Neural progenitor cell (in vitro differentiated cells): ENCODE measurements around the gene TTC8. TPM values are rescaled to one million over a fixed set of nuclear protein-coding genes. Genes with fewer than 3 reads are reported as not detected.
A peak's percentile ranks its signal among the peaks of the same experiment; 100 is the strongest.

Experiments used
- DNase-seq: peaks from one replicate; pipeline ENCODE4 v3.0.0-alpha.2; 2016; ENCODE audit warnings: low spot score
- H2AFZ ChIP-seq: fragments of 200-600 bp; sonication (generic); replicated peaks from 2 replicates; pipeline ENCODE4 v1.6.1; 2016; ENCODE audit warnings: antibody characterized with exemption
- H3F3A ChIP-seq: fragments of 200-600 bp; sonication (generic); 2 replicates; pipeline ENCODE4 v1.6.1; 2016; ENCODE audit warnings: antibody characterized with exemption, low read depth
- H3K27ac ChIP-seq: fragments of 200-600 bp; sonication (generic); 2 replicates; pipeline ENCODE4 v1.5.1; 2016; ENCODE audit warnings: mild to moderate bottlenecking
- H3K27me3 ChIP-seq: fragments of 200-600 bp; sonication (generic); 2 replicates; pipeline ENCODE4 v1.6.1; 2016; ENCODE audit warnings: mild to moderate bottlenecking, moderate library complexity
- H3K36me3 ChIP-seq: fragments of 200-600 bp; sonication (generic); 2 replicates; pipeline ENCODE4 v1.5.1; 2016
- H3K4me1 ChIP-seq: fragments of 200-600 bp; sonication (generic); 2 replicates; pipeline ENCODE4 v1.6.1; 2016; ENCODE audit warnings: mixed run types
- H3K4me2 ChIP-seq: fragments of 200-600 bp; sonication (generic); 2 replicates; pipeline ENCODE4 v1.6.1; 2016
- H3K4me3 ChIP-seq: fragments of 200-600 bp; sonication (generic); 2 replicates; pipeline ENCODE4 v1.5.1; 2016
- H3K79me2 ChIP-seq: fragments of 200-600 bp; sonication (generic); 2 replicates; pipeline ENCODE4 v1.6.1; 2016; ENCODE audit warnings: low read depth
- H3K9ac ChIP-seq: fragments of 200-600 bp; sonication (generic); 2 replicates; pipeline ENCODE4 v1.6.1; 2016
- H3K9me3 ChIP-seq: fragments of 200-600 bp; sonication (generic); 2 replicates; pipeline ENCODE4 v1.5.1; 2016; ENCODE audit warnings: low read depth
- H4K20me1 ChIP-seq: fragments of 200-600 bp; sonication (generic); 2 replicates; pipeline ENCODE4 v1.6.1; 2016; ENCODE audit warnings: low read depth
- H3K27ac Mint-ChIP-seq: 3 replicates; pipeline ENCODE4 v1.8.0; 2021; ENCODE audit warnings: mixed read lengths
- H3K27me3 Mint-ChIP-seq: 2 replicates; pipeline ENCODE4 v1.8.0; 2022; ENCODE audit warnings: low read depth, mild to moderate bottlenecking, inconsistent platforms, moderate library complexity, mixed read lengths; ENCODE audit not compliant: insufficient read depth
- H3K36me3 Mint-ChIP-seq: 3 replicates; pipeline ENCODE4 v1.8.0; 2021; ENCODE audit warnings: mixed read lengths
- H3K4me1 Mint-ChIP-seq: 3 replicates; pipeline ENCODE4 v1.8.0; 2021; ENCODE audit warnings: mixed read lengths
- H3K4me3 Mint-ChIP-seq: 3 replicates; pipeline ENCODE4 v1.8.0; 2021; ENCODE audit warnings: mild to moderate bottlenecking, moderate library complexity, mixed read lengths
- H3K9me3 Mint-ChIP-seq: 3 replicates; pipeline ENCODE4 v1.8.0; 2020; ENCODE audit warnings: mixed read lengths
- EZH2 ChIP-seq: fragments of 200-600 bp; sonication (generic); IDR thresholded peaks from 2 replicates; pipeline ENCODE4 v1.6.1; 2017; ENCODE audit warnings: antibody characterized with exemption, mild to moderate bottlenecking, moderate library complexity
- EZH2phosphoT487 ChIP-seq: fragments of 200-600 bp; sonication (generic); IDR thresholded peaks from 2 replicates; pipeline ENCODE4 v1.6.1; 2017; ENCODE audit warnings: antibody characterized with exemption
- total RNA-seq: library from RNA; depleted of rRNA; stranded (reverse); fragments of >200 nt; gene quantifications from 2 replicates; pipeline ENCODE4 v1.2.3, GENCODE V29; 2015; ENCODE audit warnings: low replicate concordance
- TF ChIP-seq, protein P1 (sequence below): fragments of 200-600 bp; sonication (generic); IDR thresholded peaks from 2 replicates; pipeline ENCODE4 v1.5.1; 2017; ENCODE audit warnings: antibody characterized with exemption, mild to moderate bottlenecking

TTC8 gene
- total RNA-seq, 1 donor from 2014 or later: 35.0 TPM

DNA sequence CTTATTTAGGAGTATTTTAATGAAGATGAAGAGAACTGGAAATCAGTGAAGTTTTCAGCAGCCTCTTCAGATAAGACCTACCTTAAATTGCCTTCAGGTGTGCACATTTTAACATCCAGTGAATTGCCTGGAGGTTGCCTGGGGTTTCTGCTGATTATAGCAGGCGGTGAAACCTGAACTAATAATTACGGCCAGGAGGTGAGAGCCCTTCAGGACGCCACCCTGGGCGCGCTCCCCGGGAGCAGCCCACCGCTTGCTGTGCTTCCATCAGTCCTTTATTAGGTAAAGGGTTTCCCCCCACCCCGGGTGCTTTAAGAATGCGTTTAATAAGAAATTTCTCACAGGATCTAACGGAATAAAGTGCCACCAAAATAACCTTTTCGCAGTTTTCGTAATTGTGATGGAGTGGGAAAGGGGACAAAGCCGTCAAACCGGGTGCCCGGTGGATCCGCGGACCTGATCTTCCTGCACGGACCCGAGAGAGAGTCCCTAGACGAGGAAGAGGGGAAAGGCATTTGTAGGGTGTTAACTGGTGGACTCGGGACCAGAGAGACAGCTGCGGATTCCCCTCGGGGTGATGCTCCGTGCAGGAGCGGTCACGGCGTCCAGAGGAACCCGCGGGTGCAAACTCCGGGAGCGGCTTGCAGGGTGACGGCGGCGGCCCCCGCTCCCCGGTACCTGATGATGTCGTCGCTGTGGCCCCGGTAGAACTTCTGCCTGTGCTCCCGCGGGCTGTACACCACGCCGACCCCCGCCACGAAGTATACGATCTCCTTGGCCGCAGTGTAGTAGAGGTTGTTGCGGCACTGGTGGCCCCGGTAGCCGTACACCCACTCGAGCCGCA, 32.6 kb upstream of the TTC8 start:
- no peaks in the 10 kb centered on the region for H3K9me3 ChIP-seq
- H3K4me2 ChIP-seq: peak overlapping the region; percentile 82
- H3K36me3 ChIP-seq: no peaks in the 10 kb centered on the region
- Mint-ChIP-seq H3K27ac (no peak overlapping the region), H3K36me3 (no peaks in the 10 kb centered on the region), H3K27me3 (peaks cover 11% of the 10 kb centered on the region), H3K4me3 (peak overlapping the region; percentile 86), H3K9me3 (no peaks in the 10 kb centered on the region), H3K4me1 (peaks cover 3% of the 10 kb centered on the region)
- H3F3A ChIP-seq: peaks cover 8% of the 10 kb centered on the region
- peak overlapping the region; percentile 63 for H3K4me3 ChIP-seq
- TF ChIP-seq EZH2: peak; percentile 86
- TF ChIP-seq, protein P1, sequence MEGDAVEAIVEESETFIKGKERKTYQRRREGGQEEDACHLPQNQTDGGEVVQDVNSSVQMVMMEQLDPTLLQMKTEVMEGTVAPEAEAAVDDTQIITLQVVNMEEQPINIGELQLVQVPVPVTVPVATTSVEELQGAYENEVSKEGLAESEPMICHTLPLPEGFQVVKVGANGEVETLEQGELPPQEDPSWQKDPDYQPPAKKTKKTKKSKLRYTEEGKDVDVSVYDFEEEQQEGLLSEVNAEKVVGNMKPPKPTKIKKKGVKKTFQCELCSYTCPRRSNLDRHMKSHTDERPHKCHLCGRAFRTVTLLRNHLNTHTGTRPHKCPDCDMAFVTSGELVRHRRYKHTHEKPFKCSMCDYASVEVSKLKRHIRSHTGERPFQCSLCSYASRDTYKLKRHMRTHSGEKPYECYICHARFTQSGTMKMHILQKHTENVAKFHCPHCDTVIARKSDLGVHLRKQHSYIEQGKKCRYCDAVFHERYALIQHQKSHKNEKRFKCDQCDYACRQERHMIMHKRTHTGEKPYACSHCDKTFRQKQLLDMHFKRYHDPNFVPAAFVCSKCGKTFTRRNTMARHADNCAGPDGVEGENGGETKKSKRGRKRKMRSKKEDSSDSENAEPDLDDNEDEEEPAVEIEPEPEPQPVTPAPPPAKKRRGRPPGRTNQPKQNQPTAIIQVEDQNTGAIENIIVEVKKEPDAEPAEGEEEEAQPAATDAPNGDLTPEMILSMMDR: no peak
- peak; percentile 73 for TF ChIP-seq EZH2phosphoT487
- peak overlapping the region; percentile 96 for H2AFZ ChIP-seq
- H3K4me1 ChIP-seq: no peaks in the 10 kb centered on the region
- peaks cover 8% of the 10 kb centered on the region for H4K20me1 ChIP-seq
- DNase-seq: peak; percentile 37
- no peak overlapping the region for H3K9ac ChIP-seq
- H3K79me2 ChIP-seq: no peaks in the 10 kb centered on the region
- H3K27me3 ChIP-seq: peaks cover 75% of the 10 kb centered on the region
- H3K27ac ChIP-seq: no peak overlapping the region

DNA sequence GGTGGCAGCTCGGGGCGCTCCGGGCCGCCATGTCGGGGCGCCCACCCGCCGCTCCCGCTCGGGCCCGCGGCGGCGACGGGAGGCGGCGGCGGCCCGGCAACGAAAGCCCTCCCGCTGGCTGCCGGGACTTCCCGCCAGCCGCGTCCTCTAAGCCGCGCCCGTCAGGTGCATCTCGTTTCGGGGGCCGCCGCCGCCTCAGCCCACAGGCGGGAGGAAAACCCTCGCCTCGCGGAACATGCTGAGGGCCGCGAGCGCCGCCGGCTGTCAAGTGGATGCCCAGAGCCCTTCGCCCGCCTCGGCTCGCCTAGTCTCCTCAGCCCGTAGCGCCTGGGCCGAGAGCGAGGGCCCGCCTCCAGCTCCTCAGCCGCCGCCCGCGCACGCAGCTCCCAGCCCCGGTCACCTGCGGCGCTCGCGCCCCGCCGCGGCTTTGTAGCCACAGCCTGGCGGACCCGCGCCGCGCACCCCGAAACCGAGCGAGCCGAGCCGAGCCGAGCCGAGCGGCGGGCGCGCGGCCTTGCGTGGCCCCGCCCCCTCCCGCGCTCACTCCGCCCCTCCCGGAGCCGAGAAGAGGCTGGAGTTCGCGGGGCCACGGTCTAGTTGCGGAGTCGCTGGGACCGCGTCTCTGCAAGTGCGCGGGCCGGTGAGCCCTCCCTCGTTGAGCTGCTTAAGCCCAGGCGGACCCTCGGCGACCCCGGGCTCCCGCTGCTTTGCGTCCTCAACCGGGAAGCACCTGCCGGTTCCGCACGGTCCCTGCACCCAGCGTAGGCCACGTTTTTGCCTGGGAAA, 31.8 kb upstream of the TTC8 start, which contains the start of gene EML5:
Gene EML5 (minus strand): TSS at position 481 of the 786 bp plus-strand sequence. CDS start 450 bp downstream, at position 31.
- no peak within 1 kb of the TSS for H3K9ac ChIP-seq
- H4K20me1 ChIP-seq: peaks cover 8% of the 10 kb centered on the region
- H3K4me1 ChIP-seq: no peaks in the 10 kb centered on the region
- H3K27ac ChIP-seq: no peak within 1 kb of the TSS
- H3K4me2 ChIP-seq: peak within 1 kb of the TSS; percentile 82
- H3K36me3 Mint-ChIP-seq: no peaks in the 10 kb centered on the region
- peaks cover 15% of the 10 kb centered on the region for H3F3A ChIP-seq
- peak within 1 kb of the TSS; percentile 96 for H2AFZ ChIP-seq
- peak within 1 kb of the TSS; percentile 88 for H3K4me3 Mint-ChIP-seq
- peaks cover 69% of the 10 kb centered on the region for H3K27me3 ChIP-seq
- H3K79me2 ChIP-seq: no peaks in the 10 kb centered on the region
- peak within 1 kb of the TSS; percentile 63 for H3K4me3 ChIP-seq
- no peaks in the 10 kb centered on the region for H3K36me3 ChIP-seq
- H3K4me1 Mint-ChIP-seq: peaks cover 3% of the 10 kb centered on the region
- TF ChIP-seq EZH2phosphoT487 (no peak), EZH2 (no peak)
- TF ChIP-seq, protein P1: peak; percentile 19
- peak; percentile 93 for DNase-seq
- no peak within 1 kb of the TSS for H3K27ac Mint-ChIP-seq
- no peaks in the 10 kb centered on the region for H3K9me3 Mint-ChIP-seq
- peaks cover 11% of the 10 kb centered on the region for H3K27me3 Mint-ChIP-seq
- no peaks in the 10 kb centered on the region for H3K9me3 ChIP-seq

DNA sequence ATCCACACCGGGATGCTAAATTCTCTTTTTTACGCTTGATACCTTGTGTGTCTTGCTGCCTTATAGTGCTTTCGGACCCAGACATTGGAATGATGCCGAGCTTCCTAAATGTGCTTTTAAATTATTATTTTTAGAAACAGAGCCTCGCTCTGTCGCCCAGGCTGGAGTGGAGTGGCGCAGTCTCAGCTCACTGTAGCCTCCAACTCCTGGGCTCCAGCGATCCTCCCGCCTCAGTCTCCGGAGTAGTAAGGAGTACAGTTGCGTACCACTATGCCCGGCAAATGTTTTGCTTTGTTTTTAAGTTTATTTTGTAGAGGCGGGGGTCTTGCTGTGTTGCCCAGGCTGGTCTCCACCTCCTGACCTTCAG, 31.2 kb upstream of the TTC8 start:
- Histone ChIP-seq H3K4me1 (no peaks in the 10 kb centered on the region), H4K20me1 (peaks cover 8% of the 10 kb centered on the region), H3K9ac (no peak overlapping the region), H3K27ac (no peak overlapping the region), H2AFZ (peak overlapping the region; percentile 96), H3K79me2 (no peaks in the 10 kb centered on the region), H3K4me2 (peak overlapping the region; percentile 82), H3F3A (peaks cover 16% of the 10 kb centered on the region), H3K9me3 (no peaks in the 10 kb centered on the region), H3K4me3 (peak overlapping the region; percentile 63), H3K27me3 (peaks cover 64% of the 10 kb centered on the region), H3K36me3 (no peaks in the 10 kb centered on the region)
- no peak for DNase-seq
- Mint-ChIP-seq H3K36me3 (no peaks in the 10 kb centered on the region), H3K27me3 (peaks cover 11% of the 10 kb centered on the region), H3K27ac (no peak overlapping the region), H3K4me1 (peaks cover 5% of the 10 kb centered on the region), H3K9me3 (no peaks in the 10 kb centered on the region), H3K4me3 (peak overlapping the region; percentile 88)
- TF ChIP-seq EZH2 (no peak), EZH2phosphoT487 (no peak)
- TF ChIP-seq, protein P1: no peak
